GM19438 (cell line): ENCODE measurements around the gene CASP4.

Source experiments
- ATAC-seq: cut with Tn5 transposase; IDR thresholded peaks from one replicate; pipeline ENCODE4 v1.9.1; 2021; ENCODE audit warnings: low read depth; ENCODE audit not compliant: unreplicated experiment

Gene CASP4

GRCh38 chr11:104897891-104898684, 70.3 kb downstream of the CASP4 start, which contains the start of gene CASP12:
Gene CASP12 (minus strand): TSS chr11:104898460.
- ATAC-seq = no peak

DNA sequence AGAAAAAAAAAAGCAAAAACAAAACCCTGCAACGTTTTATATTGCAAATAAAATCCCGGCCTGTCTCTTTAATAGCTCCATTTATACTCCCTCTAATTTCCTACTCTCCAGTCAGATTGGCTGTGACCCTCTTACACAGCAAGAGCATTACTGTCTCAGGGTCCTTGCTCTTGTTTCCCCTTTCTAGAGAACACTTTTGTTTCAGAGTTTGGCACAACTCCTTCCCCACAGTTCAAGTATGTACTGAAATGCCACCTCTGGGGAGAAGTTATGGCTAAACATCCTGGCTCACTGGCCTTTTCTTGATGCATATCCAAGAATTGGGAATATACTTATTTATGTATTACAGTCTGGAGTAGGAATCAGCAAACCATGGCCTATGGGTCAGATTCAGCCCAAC, 72.7 kb downstream of the CASP4 start:
- no peak for ATAC-seq

DNA sequence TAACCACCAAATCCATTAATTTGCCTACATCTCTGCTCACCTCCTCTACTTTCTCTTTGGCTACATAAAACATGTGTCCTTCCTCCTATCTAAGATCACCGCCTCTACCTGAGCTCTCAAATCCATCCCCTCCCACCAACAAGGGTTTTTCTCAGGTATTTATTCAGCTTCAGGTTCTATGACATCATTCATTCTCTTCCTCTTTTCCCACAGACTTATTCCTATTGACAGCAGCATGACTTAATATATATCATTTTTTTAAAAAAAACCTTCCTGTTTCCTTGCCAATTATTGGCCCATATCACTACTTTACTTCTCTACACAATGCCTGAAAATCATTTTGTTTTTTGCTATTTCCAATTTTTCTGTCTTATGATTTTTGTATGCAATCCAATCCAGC, 74.5 kb downstream of the CASP4 start:
- ATAC-seq = no peak
